ENCODE measurements around the gene CNIH4.

- TF ChIP-seq CTCF (IDR thresholded peaks at IDR 0.05) (no peak), POLR2A (IDR thresholded peaks at IDR 0.05) (no peak)
Observed at GRCh38 chr1:224404916-224405603, 48.4 kb downstream of the CNIH4 start.

Measured in right lobe of liver (tissue), 4 donors.